HG02938 (cell line): ENCODE data around the gene VTA1.
"Not testable (repeated sequence)": the region's sequence is repeated elsewhere in the genome, so short reads cannot be mapped to it uniquely, and the experiment has no call there.

ENCODE experiments used
- ATAC-seq: cut with Tn5 transposase; IDR thresholded peaks from one replicate; pipeline ENCODE4 v1.9.1; 2021; ENCODE audit warnings: mild to moderate bottlenecking, moderate library complexity; ENCODE audit not compliant: unreplicated experiment

The VTA1 gene

GRCh38 chr6:142146828-142147662 lies at the start of gene VTA1, which contains the start of gene NMBR:
Gene VTA1 (plus strand): TSS chr6:142147263. CDS start chr6:142147288, 25 bp downstream.
Gene NMBR (minus strand): TSS chr6:142147122. CDS start chr6:142088658, 58,464 bp downstream.
- ATAC-seq: peak; percentile 100

GRCh38 chr6:142104820-142105219 lies 42.2 kb upstream of the VTA1 start:
- not testable (repeated sequence) for ATAC-seq

- ATAC-seq: not testable (repeated sequence)
Measured at GRCh38 chr6:142110820-142111219, 36.2 kb upstream of the VTA1 start.

GRCh38 chr6:142112451-142113061 lies 34.5 kb upstream of the VTA1 start:
- ATAC-seq: peak; percentile 58

GRCh38 chr6:142117366-142117765 lies 29.7 kb upstream of the VTA1 start:
- ATAC-seq: no peak

GRCh38 chr6:142118328-142118727 lies 28.7 kb upstream of the VTA1 start:
- ATAC-seq: no peak

GRCh38 chr6:142118925-142119324 lies 28.1 kb upstream of the VTA1 start:
- ATAC-seq: no peak

GRCh38 chr6:142121342-142121741 lies 25.7 kb upstream of the VTA1 start:
- no peak for ATAC-seq

GRCh38 chr6:142130814-142131213 lies 16.2 kb upstream of the VTA1 start:
- ATAC-seq: no peak

GRCh38 chr6:142132625-142133024 lies 14.4 kb upstream of the VTA1 start, which contains the start of gene GJE1:
Gene GJE1 (plus strand): TSS chr6:142132925. CDS start chr6:142133159, 234 bp downstream.
- ATAC-seq: no peak

GRCh38 chr6:142138876-142139275 lies 8.2 kb upstream of the VTA1 start:
- ATAC-seq: no peak

GRCh38 chr6:142141531-142141930 lies 5.5 kb upstream of the VTA1 start:
- ATAC-seq: not testable (repeated sequence)

- ATAC-seq: no peak
Measured at GRCh38 chr6:142152746-142153145, 5.7 kb downstream of the VTA1 start.

- ATAC-seq: no peak
Measured at GRCh38 chr6:142153196-142153595, 6.1 kb downstream of the VTA1 start.

- ATAC-seq: no peak
Measured at GRCh38 chr6:142154336-142154735, 7.3 kb downstream of the VTA1 start.

GRCh38 chr6:142155091-142155490 lies 8.0 kb downstream of the VTA1 start:
- no peak for ATAC-seq

GRCh38 chr6:142155895-142156757 lies 9.1 kb downstream of the VTA1 start:
- ATAC-seq: peak; percentile 67

- ATAC-seq: not testable (repeated sequence)
Measured at GRCh38 chr6:142156758-142157068, 9.7 kb downstream of the VTA1 start.

GRCh38 chr6:142162780-142163179 lies 15.7 kb downstream of the VTA1 start:
- no peak for ATAC-seq

GRCh38 chr6:142165227-142165626 lies 18.2 kb downstream of the VTA1 start:
- ATAC-seq: no peak

GRCh38 chr6:142167071-142167470 lies 20.0 kb downstream of the VTA1 start:
- no peak for ATAC-seq
